HUES64 (cell line): ENCODE measurements around the gene BIRC6.
A peak's percentile ranks its signal among the peaks of the same experiment; 100 is the strongest.
"Not testable (repeated sequence)": the region's sequence is repeated elsewhere in the genome, so short reads cannot be mapped to it uniquely, and the experiment has no call there.

Experiments
- H3K27ac ChIP-seq: 2 replicates; pipeline ENCODE4 v1.7.0; 2013; ENCODE audit warnings: low read depth, low read length, inconsistent platforms
- H3K27me3 ChIP-seq: 2 replicates; pipeline ENCODE4 v1.6.1; 2013; ENCODE audit warnings: mild to moderate bottlenecking, low read length; ENCODE audit not compliant: insufficient read depth
- H3K36me3 ChIP-seq: 2 replicates; pipeline ENCODE4 v1.6.1; 2013; ENCODE audit warnings: mild to moderate bottlenecking, low read length; ENCODE audit not compliant: insufficient read depth
- H3K4me1 ChIP-seq: 2 replicates; pipeline ENCODE4 v1.6.1; 2013; ENCODE audit warnings: mild to moderate bottlenecking, low read length, moderate library complexity; ENCODE audit not compliant: insufficient read depth
- H3K4me3 ChIP-seq: 2 replicates; pipeline ENCODE4 v1.5.1; 2013; ENCODE audit warnings: mild to moderate bottlenecking, low read length, moderate library complexity
- H3K9ac ChIP-seq: 2 replicates; pipeline ENCODE4 v1.6.1; 2013; ENCODE audit warnings: mild to moderate bottlenecking, low read depth, low read length
- H3K9me3 ChIP-seq: 2 replicates; pipeline ENCODE4 v1.6.1; 2013; ENCODE audit warnings: low read depth, low read length; ENCODE audit not compliant: insufficient read depth
- WGBS: fragments of 150-250, 120-280 bp; methylation state at CpG from one replicate; pipeline ENCODE4 v1.1.7; 2013; ENCODE audit warnings: missing lambda C conversion rate; 5-methylcytosine and 5-hydroxymethylcytosine counted together

BIRC6 gene

GRCh38 chr2:32614084-32614483 lies 257.3 kb downstream of the BIRC6 start:
- Histone ChIP-seq H3K27ac (no peak overlapping the region), H3K4me3 (no peak overlapping the region), H3K9ac (no peak overlapping the region), H3K36me3 (peaks cover 77% of the 10 kb centered on the region), H3K27me3 (no peaks in the 10 kb centered on the region), H3K4me1 (no peaks in the 10 kb centered on the region), H3K9me3 (no peaks in the 10 kb centered on the region)
- 89% methylated on average over 1 of the region's 1 CpG for WGBS

DNA sequence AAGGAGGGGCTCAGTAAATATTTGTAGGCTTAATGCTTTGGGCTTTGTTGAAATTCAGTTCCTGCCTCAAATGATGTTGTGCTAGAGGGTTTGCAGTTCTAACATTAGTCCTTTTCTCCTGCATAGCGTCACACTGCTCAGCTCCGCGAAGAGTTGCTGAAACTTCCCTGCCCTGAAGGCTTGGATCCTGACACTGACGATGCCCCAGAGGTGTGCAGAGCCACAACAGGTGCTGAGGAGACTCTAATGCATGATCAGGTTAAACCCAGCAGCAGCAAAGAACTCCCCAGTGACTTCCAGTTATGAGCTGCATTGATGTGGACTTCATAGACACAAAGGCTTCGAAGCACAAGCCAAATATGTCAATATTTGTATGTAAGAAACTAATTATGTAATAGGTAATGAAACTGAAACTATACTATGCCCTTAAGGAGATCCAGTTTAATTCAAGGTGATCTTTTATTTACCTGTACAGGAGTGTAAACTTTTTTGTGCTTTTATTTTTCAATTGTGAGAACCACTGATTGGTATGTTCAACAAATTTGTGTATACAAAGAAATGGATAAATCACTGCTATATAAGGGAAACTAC lies 260.9 kb downstream of the BIRC6 start:
- Histone ChIP-seq H3K27ac (no peak overlapping the region), H3K27me3 (no peaks in the 10 kb centered on the region), H3K9ac (no peak overlapping the region), H3K4me3 (no peak overlapping the region), H3K36me3 (peaks cover 57% of the 10 kb centered on the region), H3K9me3 (no peaks in the 10 kb centered on the region), H3K4me1 (no peaks in the 10 kb centered on the region)
- 97% methylated on average over 5 of the region's 5 CpGs for whole genome bisulfite sequencing

- Histone ChIP-seq H3K9me3 (no peaks in the 10 kb centered on the region), H3K27ac (no peak overlapping the region), H3K4me3 (no peak overlapping the region), H3K9ac (no peak overlapping the region), H3K4me1 (no peaks in the 10 kb centered on the region), H3K27me3 (no peaks in the 10 kb centered on the region), H3K36me3 (peaks cover 23% of the 10 kb centered on the region)
- WGBS: 98% methylated on average over 2 of the region's 2 CpGs
Measured at GRCh38 chr2:32622570-32623310, 265.9 kb downstream of the BIRC6 start.

GRCh38 chr2:32623311-32623706 lies 266.5 kb downstream of the BIRC6 start:
- Histone ChIP-seq H3K4me1 (no peaks in the 10 kb centered on the region), H3K27ac (no peak overlapping the region), H3K4me3 (no peak overlapping the region), H3K36me3 (peaks cover 17% of the 10 kb centered on the region), H3K9me3 (no peaks in the 10 kb centered on the region), H3K9ac (no peak overlapping the region), H3K27me3 (no peaks in the 10 kb centered on the region)
- WGBS: 94% methylated on average over 6 of the region's 6 CpGs

DNA sequence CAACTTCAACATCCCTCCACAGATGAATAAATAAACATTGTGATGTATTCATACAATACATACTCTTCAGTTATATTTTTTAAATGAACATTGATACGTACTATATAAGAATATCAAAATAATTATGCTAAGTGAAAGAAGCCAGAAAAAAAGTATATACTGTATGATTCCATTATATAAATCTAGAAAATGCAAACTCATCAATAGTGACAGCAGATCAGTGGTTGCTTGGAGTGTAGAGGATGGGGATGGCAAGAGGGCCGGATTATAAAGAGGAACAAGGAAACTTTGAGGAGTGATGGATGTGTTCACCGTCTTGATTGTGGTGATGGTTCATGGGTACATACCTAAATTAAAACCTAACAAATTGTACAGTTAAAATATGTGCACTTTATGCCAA lies 268.0 kb downstream of the BIRC6 start:
- whole genome bisulfite sequencing: 100% methylated on average over 2 of the region's 3 CpGs
- Histone ChIP-seq H3K4me3 (no peak overlapping the region), H3K9me3 (no peaks in the 10 kb centered on the region), H3K27me3 (no peaks in the 10 kb centered on the region), H3K4me1 (no peaks in the 10 kb centered on the region), H3K27ac (no peak overlapping the region), H3K36me3 (peaks cover 7% of the 10 kb centered on the region; the same call in 1 of the 2 replicates), H3K9ac (no peak overlapping the region)

DNA sequence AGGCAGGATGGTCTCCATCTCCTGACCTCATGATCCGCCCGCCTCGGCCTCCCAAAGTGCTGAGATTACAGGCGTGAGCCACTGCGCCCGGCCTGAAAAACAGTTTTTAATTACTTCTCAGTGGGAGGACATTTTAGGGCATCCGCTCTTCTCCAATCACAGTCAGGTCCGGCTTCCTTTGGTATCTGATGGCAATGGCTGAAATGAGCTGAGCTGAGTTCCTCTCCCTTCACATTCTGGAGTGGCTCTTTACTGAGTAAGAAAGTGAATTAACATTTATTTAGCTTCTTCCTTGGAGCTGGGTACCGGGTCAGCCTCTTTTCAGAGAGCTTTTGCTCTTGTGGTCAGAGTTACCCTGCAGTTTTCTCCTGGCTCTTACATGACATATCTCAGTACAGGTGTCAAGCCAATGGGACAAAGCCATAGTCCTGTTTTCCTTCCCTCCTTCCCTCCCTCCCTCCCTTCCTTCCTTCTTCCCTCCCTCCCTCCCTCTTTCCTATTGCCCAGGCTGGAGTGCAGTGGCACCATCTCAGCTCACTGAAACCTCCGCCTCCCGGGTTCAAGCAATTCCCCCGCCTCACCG lies 269.9 kb downstream of the BIRC6 start:
- Histone ChIP-seq H3K36me3 (peaks cover 16% of the 10 kb centered on the region), H3K4me3 (peak overlapping the region; percentile 84; the same call in 1 of the 2 replicates), H3K9me3 (no peaks in the 10 kb centered on the region), H3K9ac (no peak overlapping the region), H3K27ac (no peak overlapping the region), H3K4me1 (no peaks in the 10 kb centered on the region), H3K27me3 (no peaks in the 10 kb centered on the region)
- WGBS: 68% methylated on average over 13 of the region's 13 CpGs

- Histone ChIP-seq H3K4me3 (peak overlapping the region; percentile 84), H3K4me1 (no peaks in the 10 kb centered on the region), H3K27me3 (no peaks in the 10 kb centered on the region), H3K9me3 (no peaks in the 10 kb centered on the region), H3K36me3 (peaks cover 20% of the 10 kb centered on the region), H3K27ac (peak overlapping the region; percentile 34; the same call in 1 of the 2 replicates), H3K9ac (peak overlapping the region; percentile 23)
- WGBS: 2% methylated on average over 16 of the region's 16 CpGs
Measured at GRCh38 chr2:32627441-32627813, 270.6 kb downstream of the BIRC6 start.

DNA sequence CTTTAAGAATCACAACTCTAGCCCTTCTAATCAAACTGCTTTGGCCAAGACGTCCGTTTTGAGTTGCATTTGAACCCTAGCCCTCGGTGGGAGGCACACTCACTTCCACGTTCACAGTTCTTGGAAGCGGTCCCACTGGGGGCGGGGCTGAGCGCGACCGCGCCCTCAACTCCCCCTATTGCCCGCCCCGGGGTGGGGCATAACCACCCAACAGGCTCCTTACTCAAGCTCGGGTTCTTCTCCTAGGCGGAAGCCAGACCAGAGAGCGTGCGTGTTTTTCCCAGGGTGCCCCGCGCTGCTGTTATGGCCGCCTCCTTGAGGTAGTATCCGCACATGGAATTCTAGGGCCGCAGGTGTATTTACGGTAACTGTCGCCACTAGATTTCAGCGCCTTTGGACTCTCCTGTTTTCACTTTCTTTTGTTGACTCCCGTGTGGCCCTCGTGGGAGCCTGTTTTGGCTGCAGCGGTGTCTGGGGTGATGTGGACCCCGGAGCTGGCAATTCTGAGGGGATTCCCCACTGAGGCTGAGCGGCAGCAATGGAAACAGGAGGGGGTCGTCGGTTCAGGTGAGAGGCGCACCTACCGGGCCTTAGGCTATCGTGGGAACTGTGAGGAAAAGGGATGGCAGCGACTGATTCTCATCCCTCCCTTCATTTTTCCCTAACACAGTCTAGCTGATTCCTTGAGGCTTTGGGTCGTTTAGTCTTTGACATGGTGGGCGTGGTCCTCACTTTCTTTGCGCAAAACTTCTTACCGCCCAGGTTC lies 271.2 kb downstream of the BIRC6 start, which contains the start of gene TTC27:
Gene TTC27 (plus strand): TSS at position 237 of the 766 bp plus-strand sequence. CDS start 243 bp downstream, at position 480.
- H3K27ac ChIP-seq: peak within 1 kb of the TSS; percentile 34; the same call in 1 of the 2 replicates
- WGBS: under 1% methylated on average over 38 of the region's 39 CpGs

DNA sequence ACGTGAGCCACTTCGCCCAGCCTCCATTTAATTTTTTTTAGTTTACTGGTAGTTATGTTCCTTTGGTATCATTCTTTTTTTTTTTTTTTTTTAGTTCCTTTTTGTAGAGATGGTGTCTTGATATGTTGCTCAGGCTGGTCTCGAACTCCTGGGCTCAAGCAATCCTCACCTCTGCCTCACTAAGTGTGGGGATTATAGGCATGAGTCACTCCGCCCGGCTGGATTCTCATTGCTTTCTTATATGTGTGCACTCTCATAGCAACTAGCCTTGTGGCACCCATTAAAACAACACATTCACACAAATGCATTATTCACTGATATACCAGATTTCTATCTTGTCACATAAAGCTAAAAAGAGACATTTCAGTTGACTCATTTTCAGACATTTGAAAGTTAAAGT lies 275.3 kb downstream of the BIRC6 start:
- H3K4me1 ChIP-seq: no peaks in the 10 kb centered on the region
- H3K4me3 ChIP-seq: no peak overlapping the region
- H3K27ac ChIP-seq: no peak overlapping the region
- H3K36me3 ChIP-seq: peaks cover 54% of the 10 kb centered on the region
- H3K27me3 ChIP-seq: no peaks in the 10 kb centered on the region
- 89% methylated on average over 3 of the region's 5 CpGs for WGBS
- H3K9ac ChIP-seq: no peak overlapping the region
- no peaks in the 10 kb centered on the region for H3K9me3 ChIP-seq

More for the DNA sequence above, 271.2 kb downstream of the BIRC6 start, which contains the start of gene TTC27:
- H3K4me3 ChIP-seq: peak within 1 kb of the TSS; percentile 84
- peak within 1 kb of the TSS; percentile 78 for H3K9ac ChIP-seq
- peaks cover 24% of the 10 kb centered on the region for H3K36me3 ChIP-seq
- no peaks in the 10 kb centered on the region for H3K9me3 ChIP-seq
- H3K27me3 ChIP-seq: no peaks in the 10 kb centered on the region
- H3K4me1 ChIP-seq: no peaks in the 10 kb centered on the region

GRCh38 chr2:32633040-32633439 lies 276.2 kb downstream of the BIRC6 start:
- Histone ChIP-seq H3K4me1 (no peaks in the 10 kb centered on the region), H3K9me3 (no peaks in the 10 kb centered on the region), H3K36me3 (peaks cover 61% of the 10 kb centered on the region), H3K27ac (no peak overlapping the region), H3K9ac (no peak overlapping the region), H3K27me3 (no peaks in the 10 kb centered on the region), H3K4me3 (no peak overlapping the region)
- 98% methylated on average over 3 of the region's 3 CpGs for WGBS

- peaks cover 78% of the 10 kb centered on the region for H3K36me3 ChIP-seq
- WGBS: 97% methylated on average over 4 of the region's 5 CpGs
- H3K9ac ChIP-seq, H3K4me1 ChIP-seq, H3K27me3 ChIP-seq, H3K27ac ChIP-seq, H3K9me3 ChIP-seq, H3K4me3 ChIP-seq: not testable (repeated sequence)
Measured at GRCh38 chr2:32638548-32638947, 281.7 kb downstream of the BIRC6 start.
